Neuron (in vitro differentiated cells): ENCODE measurements around the gene MTMR2.

ENCODE experiments used
- H2AFZ ChIP-seq: one replicate; pipeline ENCODE4 v1.6.1; 2013; ENCODE audit warnings: low read depth, mild to moderate bottlenecking, inconsistent platforms, low read length, moderate library complexity
- H3K27me3 ChIP-seq: one replicate; pipeline ENCODE4 v1.6.1; 2013; ENCODE audit warnings: low read length; ENCODE audit not compliant: insufficient read depth
- H3K36me3 ChIP-seq: one replicate; pipeline ENCODE4 v1.6.1; 2013; ENCODE audit warnings: low read length; ENCODE audit not compliant: insufficient read depth
- H3K4me1 ChIP-seq: one replicate; pipeline ENCODE4 v1.6.1; 2013; ENCODE audit warnings: low read length; ENCODE audit not compliant: insufficient read depth
- H3K4me3 ChIP-seq: 2 replicates; pipeline ENCODE4 v1.5.1; 2013; ENCODE audit warnings: mild to moderate bottlenecking, low read length, moderate library complexity
- H3K9me3 ChIP-seq: one replicate; pipeline ENCODE4 v1.6.1; 2013; ENCODE audit warnings: low read length

The MTMR2 gene

GRCh38 chr11:95913830-95914615 is 9.9 kb downstream of the MTMR2 start:
- Histone ChIP-seq H3K27me3 (no peaks in the 10 kb centered on the region), H3K4me3 (no peak overlapping the region), H3K36me3 (peaks cover 2% of the 10 kb centered on the region), H2AFZ (no peak overlapping the region), H3K4me1 (no peaks in the 10 kb centered on the region), H3K9me3 (no peaks in the 10 kb centered on the region)

GRCh38 chr11:95912902-95913560 is 10.9 kb downstream of the MTMR2 start:
- Histone ChIP-seq H2AFZ (no peak overlapping the region), H3K4me1 (no peaks in the 10 kb centered on the region), H3K9me3 (no peaks in the 10 kb centered on the region), H3K27me3 (no peaks in the 10 kb centered on the region), H3K36me3 (peaks cover 2% of the 10 kb centered on the region), H3K4me3 (no peak overlapping the region)

DNA sequence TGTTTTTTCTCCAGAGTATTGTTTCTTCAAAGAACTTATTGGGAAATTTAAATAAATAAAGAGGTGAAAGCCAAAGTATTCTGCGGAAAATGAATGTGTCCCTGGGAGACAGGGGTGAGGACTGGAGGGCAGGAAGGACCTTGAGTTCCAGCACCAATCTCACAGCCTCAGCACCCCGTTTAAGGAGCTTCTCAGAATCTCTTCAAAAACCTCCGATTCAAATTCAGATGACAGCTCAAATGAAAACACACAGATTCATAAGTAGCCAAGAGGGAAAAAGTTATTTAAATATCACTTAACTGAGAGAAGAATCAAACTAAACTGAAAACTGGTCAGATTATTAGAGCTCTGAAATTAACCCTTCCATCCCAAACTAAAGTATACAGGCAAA is 12.5 kb downstream of the MTMR2 start:
- Histone ChIP-seq H3K4me3 (no peak overlapping the region), H2AFZ (no peak overlapping the region), H3K27me3 (no peaks in the 10 kb centered on the region), H3K36me3 (peaks cover 2% of the 10 kb centered on the region), H3K4me1 (no peaks in the 10 kb centered on the region), H3K9me3 (no peaks in the 10 kb centered on the region)

DNA sequence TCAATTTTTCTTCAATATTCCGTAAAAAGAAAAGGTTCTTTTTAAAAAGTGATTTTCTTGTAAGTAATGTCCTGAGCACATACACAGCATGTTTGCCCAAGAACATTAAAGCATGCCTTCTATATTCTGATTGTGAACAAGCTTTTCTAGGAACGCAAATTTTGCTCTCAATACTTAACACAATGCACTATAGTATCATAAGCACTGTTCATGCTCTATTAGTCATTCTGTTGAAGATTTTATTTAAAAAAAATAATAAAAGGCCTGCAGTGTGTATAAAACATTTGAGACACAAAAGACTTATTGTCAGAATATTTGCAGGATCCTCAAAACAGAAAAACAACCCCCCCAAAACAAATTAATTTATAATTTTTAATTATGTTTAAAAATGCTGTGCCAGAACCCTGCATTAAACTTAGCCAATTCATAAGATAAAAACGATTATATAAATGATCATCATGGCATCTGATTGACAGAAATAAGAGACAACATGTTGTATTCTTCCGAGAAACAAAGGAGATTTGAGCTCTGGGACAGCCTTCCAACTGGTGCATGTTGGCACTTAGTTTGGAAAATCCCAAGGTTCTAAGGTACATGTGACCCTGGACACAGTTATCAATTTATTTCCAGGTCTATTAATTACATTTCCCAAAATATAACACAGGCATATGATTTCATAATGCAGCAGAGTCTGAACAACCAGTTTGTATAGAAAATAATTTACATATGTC is 13.1 kb downstream of the MTMR2 start:
- no peaks in the 10 kb centered on the region for H3K27me3 ChIP-seq
- no peak overlapping the region for H3K4me3 ChIP-seq
- no peak overlapping the region for H2AFZ ChIP-seq
- no peaks in the 10 kb centered on the region for H3K9me3 ChIP-seq
- peaks cover 2% of the 10 kb centered on the region for H3K36me3 ChIP-seq
- no peaks in the 10 kb centered on the region for H3K4me1 ChIP-seq

DNA sequence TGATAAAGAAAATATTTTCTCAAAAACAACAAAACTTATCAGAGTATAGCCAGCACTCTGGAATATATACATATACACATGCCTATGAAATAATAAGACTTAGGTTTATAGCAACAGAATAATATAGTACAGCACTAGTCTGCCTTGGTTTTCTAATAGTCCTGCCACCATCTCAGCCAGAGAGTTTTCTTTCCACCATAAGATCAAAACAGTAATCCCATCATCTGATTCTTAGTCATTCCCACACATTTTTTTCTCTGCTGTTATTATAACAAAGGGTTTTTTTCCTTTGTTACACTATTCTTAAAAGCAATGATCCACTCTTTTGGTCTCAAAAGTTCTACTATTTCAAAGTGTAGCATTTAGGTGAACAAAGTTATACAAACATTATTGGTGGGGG is 15.1 kb downstream of the MTMR2 start:
- no peaks in the 10 kb centered on the region for H3K9me3 ChIP-seq
- no peak overlapping the region for H3K4me3 ChIP-seq
- H2AFZ ChIP-seq = no peak overlapping the region
- H3K36me3 ChIP-seq = peaks cover 2% of the 10 kb centered on the region
- H3K27me3 ChIP-seq = no peaks in the 10 kb centered on the region
- no peaks in the 10 kb centered on the region for H3K4me1 ChIP-seq

DNA sequence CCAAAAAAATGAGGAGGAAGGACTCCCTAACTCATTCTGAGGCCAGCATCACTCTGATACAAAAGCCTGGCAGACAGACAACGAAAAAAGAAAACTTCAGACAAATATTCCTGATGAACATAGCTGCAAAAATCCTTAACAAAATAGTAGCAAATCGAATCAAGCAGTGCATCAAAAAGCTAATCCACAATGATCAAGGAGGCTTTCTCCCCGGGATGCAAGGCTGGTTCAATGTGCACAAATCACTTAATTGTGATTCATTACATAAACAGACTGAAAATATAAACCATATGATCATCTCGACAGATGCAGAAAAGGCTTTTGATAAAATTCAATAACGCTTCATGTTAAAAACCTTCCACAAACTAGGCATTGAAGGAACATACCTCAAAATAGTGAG is 16.4 kb downstream of the MTMR2 start:
- H3K9me3 ChIP-seq = no peaks in the 10 kb centered on the region
- H3K36me3 ChIP-seq = peaks cover 2% of the 10 kb centered on the region
- H3K27me3 ChIP-seq = no peaks in the 10 kb centered on the region
- H2AFZ ChIP-seq = no peak overlapping the region
- H3K4me3 ChIP-seq = no peak overlapping the region
- no peaks in the 10 kb centered on the region for H3K4me1 ChIP-seq

DNA sequence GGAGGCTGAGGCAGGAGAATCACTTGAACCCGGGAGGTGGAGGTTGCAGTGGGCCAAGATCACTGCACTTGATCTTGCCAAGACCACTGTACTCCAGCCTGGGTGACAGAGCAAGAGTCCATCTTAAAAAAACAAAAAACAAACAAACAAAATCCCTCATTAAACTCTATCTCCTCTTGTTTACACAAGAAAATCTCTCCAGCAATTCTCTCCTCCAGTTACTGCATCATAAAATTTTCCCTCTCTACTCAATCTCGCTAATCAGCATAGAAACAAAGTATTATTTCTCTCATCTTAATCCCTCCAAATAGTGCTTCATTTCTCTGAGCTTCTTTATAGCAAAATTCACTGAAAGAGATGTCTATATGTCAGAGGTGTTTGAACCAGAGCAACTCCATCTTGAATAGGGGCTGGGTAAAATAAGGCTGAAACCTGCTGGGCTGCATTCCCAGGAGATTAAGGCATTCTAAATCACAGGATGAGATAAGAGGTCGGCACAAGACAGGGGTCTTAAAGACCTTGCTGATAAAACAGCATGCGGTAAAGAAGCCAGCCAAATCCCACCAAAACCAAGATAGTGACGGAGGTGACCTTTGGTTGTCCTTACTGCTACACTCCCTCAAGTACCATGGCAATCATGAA is 19.8 kb downstream of the MTMR2 start:
- H3K9me3 ChIP-seq = no peaks in the 10 kb centered on the region
- no peaks in the 10 kb centered on the region for H3K4me1 ChIP-seq
- H2AFZ ChIP-seq = no peak overlapping the region
- no peaks in the 10 kb centered on the region for H3K36me3 ChIP-seq
- no peaks in the 10 kb centered on the region for H3K27me3 ChIP-seq
- no peak overlapping the region for H3K4me3 ChIP-seq

DNA sequence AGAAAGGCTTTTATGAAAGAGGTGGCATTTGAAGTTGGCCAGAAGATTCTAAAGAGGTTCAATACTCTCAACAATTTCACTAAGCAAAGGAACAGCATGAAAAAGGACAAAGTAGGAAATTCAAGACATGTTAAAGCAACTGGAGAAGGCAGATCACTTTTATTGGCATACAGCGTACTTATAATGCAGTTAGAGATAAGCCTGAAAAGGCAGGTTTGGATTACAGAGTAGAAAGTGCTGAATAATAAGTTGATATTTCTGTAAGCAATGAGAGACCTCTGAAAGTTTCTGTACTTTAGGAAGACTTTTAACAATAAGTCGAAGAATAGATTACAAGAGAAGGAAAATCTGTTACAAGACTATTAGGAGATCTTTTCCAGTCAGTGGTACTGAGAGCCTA is 25.1 kb downstream of the MTMR2 start:
- Histone ChIP-seq H3K27me3 (no peaks in the 10 kb centered on the region), H2AFZ (no peak overlapping the region), H3K4me1 (no peaks in the 10 kb centered on the region), H3K4me3 (no peak overlapping the region), H3K9me3 (no peaks in the 10 kb centered on the region), H3K36me3 (no peaks in the 10 kb centered on the region)

GRCh38 chr11:95897731-95898130 is 26.2 kb downstream of the MTMR2 start:
- no peaks in the 10 kb centered on the region for H3K9me3 ChIP-seq
- no peak overlapping the region for H3K4me3 ChIP-seq
- H3K36me3 ChIP-seq = no peaks in the 10 kb centered on the region
- no peak overlapping the region for H2AFZ ChIP-seq
- H3K27me3 ChIP-seq = no peaks in the 10 kb centered on the region
- peaks cover 1% of the 10 kb centered on the region for H3K4me1 ChIP-seq

GRCh38 chr11:95895815-95896214 is 28.1 kb downstream of the MTMR2 start:
- H3K4me3 ChIP-seq = no peak overlapping the region
- H3K9me3 ChIP-seq = no peaks in the 10 kb centered on the region
- H3K4me1 ChIP-seq = peaks cover 16% of the 10 kb centered on the region
- H2AFZ ChIP-seq = no peak overlapping the region
- no peaks in the 10 kb centered on the region for H3K36me3 ChIP-seq
- no peaks in the 10 kb centered on the region for H3K27me3 ChIP-seq

- Histone ChIP-seq H3K9me3 (no peaks in the 10 kb centered on the region), H3K4me1 (peaks cover 16% of the 10 kb centered on the region), H3K4me3 (no peak overlapping the region), H3K27me3 (no peaks in the 10 kb centered on the region), H2AFZ (no peak overlapping the region), H3K36me3 (no peaks in the 10 kb centered on the region)
Measured at GRCh38 chr11:95892892-95893570, 30.9 kb downstream of the MTMR2 start.

DNA sequence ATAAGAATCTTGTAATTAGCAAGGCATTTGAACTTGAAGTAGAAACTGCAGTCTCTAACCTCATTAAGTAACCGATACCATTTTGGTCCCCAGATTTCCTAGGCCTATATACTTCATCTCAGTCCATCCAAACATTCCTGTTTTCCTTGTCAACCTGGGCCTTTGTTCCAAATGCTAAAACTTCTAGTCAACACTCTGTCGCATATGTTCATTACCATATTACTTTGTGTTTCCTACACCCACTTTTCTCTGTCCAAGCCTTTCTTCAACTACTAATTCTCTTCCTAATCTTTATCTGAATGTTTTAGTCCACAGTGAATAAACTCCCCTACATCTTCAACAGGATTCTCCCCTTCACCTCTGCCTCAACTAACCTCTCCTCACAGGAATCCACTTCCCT is 31.4 kb downstream of the MTMR2 start:
- Histone ChIP-seq H3K4me3 (no peak overlapping the region), H3K9me3 (no peaks in the 10 kb centered on the region), H3K27me3 (no peaks in the 10 kb centered on the region), H3K4me1 (peaks cover 16% of the 10 kb centered on the region), H3K36me3 (no peaks in the 10 kb centered on the region), H2AFZ (no peak overlapping the region)
